Peyer's patch (tissue), 4 donors: ENCODE data around the gene NDUFS8.

Experiments
- CTCF ChIP-seq, 6 experiments: fragments of 450-650 bp in 4 of 6; fragments of 200-600 bp in 2 of 6; sonication (generic) in 1 of 6; IDR thresholded peaks; one replicate each; pipeline ENCODE4 v1.5.1; 2017 to 2019; ENCODE audit warnings: antibody characterized with exemption in 6 of 6, mild to moderate bottlenecking in 3 of 6, moderate library complexity in 1 of 6
- POLR2A ChIP-seq, 2 donors: fragments of 450-650 bp; IDR thresholded peaks; one replicate each; pipeline ENCODE4 v1.5.1; 2017; ENCODE audit warnings: antibody characterized with exemption in 2 of 2, mild to moderate bottlenecking in 2 of 2, moderate library complexity in 2 of 2

- TF ChIP-seq CTCF (IDR thresholded peaks at IDR 0.05) (no peak), POLR2A (IDR thresholded peaks at IDR 0.05) (no peak)
Observed at GRCh38 chr11:68064926-68065325, 34.4 kb downstream of the NDUFS8 start.
